Measurements from ENCODE around the gene OR8B4. TPM values are rescaled to one million over a fixed set of nuclear protein-coding genes. Genes with fewer than 3 reads are reported as not detected.
"Not testable (repeated sequence)": the region's sequence is repeated elsewhere in the genome, so short reads cannot be mapped to it uniquely, and the experiment has no call there.

The OR8B4 gene
- total and polyA plus RNA-seq, 12 donors, result not detected

DNA sequence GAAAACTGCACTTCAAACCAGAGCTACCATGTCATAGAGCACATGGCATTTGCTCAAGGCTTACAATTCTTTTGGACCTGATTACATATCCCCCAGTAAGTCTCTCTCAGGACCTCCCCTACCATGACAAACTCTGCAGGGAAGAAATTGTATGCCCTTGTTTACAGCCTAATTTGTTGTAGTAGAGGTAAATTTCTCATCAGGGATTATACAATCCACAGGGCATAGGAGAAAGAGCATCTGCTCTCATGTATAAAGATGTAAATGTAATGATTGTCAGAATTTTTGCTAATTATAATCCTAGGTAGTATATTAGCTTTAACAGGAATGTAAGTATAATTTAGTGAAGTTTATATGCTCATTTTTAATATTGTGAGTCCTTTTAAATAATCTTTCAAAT lies 25.7 kb downstream of the OR8B4 start, which contains the start of gene OR8B3:
OR8B3 (minus strand) TSS at position 101 of the 400 bp plus-strand sequence. CDS start 1,673 bp downstream, outside the sequence.
- intact Hi-C loops (cut with DNase I), result no loop called here
- no peaks in the 10 kb centered on the region for H3K27me3 ChIP-seq
- TF ChIP-seq, protein P1, sequence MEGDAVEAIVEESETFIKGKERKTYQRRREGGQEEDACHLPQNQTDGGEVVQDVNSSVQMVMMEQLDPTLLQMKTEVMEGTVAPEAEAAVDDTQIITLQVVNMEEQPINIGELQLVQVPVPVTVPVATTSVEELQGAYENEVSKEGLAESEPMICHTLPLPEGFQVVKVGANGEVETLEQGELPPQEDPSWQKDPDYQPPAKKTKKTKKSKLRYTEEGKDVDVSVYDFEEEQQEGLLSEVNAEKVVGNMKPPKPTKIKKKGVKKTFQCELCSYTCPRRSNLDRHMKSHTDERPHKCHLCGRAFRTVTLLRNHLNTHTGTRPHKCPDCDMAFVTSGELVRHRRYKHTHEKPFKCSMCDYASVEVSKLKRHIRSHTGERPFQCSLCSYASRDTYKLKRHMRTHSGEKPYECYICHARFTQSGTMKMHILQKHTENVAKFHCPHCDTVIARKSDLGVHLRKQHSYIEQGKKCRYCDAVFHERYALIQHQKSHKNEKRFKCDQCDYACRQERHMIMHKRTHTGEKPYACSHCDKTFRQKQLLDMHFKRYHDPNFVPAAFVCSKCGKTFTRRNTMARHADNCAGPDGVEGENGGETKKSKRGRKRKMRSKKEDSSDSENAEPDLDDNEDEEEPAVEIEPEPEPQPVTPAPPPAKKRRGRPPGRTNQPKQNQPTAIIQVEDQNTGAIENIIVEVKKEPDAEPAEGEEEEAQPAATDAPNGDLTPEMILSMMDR (IDR thresholded peaks at IDR 0.05), result no peak
- no peaks in the 10 kb centered on the region for H3K4me1 ChIP-seq
- no peak for DNase-seq
- H3K27ac ChIP-seq, result no peak within 1 kb of the TSS
- ATAC-seq, result no peak
- no peaks in the 10 kb centered on the region for H3K9me3 ChIP-seq
- no peak within 1 kb of the TSS for H3K4me3 ChIP-seq
- no peaks in the 10 kb centered on the region for H3K36me3 ChIP-seq

DNA sequence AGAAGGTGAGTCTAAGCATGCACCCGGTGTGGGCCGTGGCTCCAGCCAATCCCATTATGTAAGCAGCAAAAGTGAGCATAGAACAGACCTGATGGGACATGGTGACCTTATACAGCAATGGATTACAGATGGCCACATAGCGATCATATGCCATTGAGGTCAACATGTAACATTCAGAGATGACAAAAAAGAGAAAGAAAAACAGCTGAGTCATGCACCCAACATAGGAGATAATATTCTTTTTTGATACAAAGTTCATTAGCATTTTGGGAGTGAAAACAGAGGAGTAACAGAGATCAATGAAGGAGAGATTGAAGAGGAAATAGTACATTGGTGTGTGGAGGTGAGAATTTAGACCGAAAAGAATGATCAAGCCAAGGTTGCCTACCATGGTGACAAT lies 27.8 kb downstream of the OR8B4 start:
- ATAC-seq; H3K9me3 ChIP-seq; H3K27me3 ChIP-seq; H3K36me3 ChIP-seq; DNase-seq; intact Hi-C loops (cut with DNase I); H3K4me3 ChIP-seq; H3K27ac ChIP-seq; H3K4me1 ChIP-seq: not testable (repeated sequence)
- WGBS, 2 donors, result 89% methylated on average over 2 of the region's 4 CpGs

DNA sequence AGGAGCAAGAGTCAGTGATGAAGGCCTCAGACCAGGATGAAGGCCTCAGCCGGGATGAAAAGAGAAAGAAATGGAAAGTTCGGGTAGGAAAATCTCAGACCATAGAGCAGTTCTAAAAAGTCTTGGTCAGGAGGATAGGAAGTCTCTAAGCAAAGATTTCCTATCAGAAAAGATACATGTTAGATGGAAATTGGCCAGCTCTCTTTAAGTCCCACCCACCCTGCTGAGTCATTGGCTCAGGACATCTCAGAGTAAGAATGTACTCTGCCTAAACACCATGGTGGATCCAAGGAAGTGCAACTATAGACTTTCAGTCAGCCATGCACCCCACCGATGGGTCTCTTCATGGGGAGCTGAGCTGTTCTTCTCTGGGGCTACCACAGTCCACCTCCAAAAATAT lies 30.3 kb downstream of the OR8B4 start:
- TF ChIP-seq, protein P1 (IDR thresholded peaks at IDR 0.05), result no peak
- H3K4me1 ChIP-seq, result no peaks in the 10 kb centered on the region
- no peak overlapping the region for H3K27ac ChIP-seq
- H3K36me3 ChIP-seq, result no peaks in the 10 kb centered on the region
- ATAC-seq, result no peak
- no peak for DNase-seq
- peaks cover 0 to 4% (median 0%) of the 10 kb centered on the region in 7 donors for H3K27me3 ChIP-seq
- WGBS, 2 donors, result 60 to 88% methylated on average over 3 of the region's 3 CpGs
- no peaks in the 10 kb centered on the region for H3K9me3 ChIP-seq
- intact Hi-C loops (cut with DNase I), result no loop called here
- H3K4me3 ChIP-seq, result no peak overlapping the region

DNA sequence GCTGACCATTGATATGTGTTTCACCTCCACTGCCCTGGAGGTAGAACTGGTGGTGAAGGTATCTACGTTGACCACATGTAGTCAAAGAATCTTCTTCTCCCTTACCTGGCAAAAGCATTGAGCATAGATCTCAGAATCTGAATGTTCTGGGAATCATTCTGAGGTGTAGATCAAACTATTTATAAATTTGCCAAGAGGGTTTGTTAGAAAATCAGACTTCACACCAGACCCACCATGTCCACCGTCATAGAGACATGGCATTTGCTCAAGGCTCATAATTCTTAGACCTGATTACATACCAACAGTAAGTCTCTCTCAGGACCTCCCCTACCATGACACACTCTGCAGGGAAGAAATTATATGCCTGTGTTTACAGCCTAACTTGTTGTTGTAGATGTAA lies 40.3 kb downstream of the OR8B4 start, which contains the start of gene OR8B2:
OR8B2 (minus strand) TSS at position 101 of the 400 bp plus-strand sequence. CDS start 1,156 bp downstream, outside the sequence.
- no peaks in the 10 kb centered on the region for H3K9me3 ChIP-seq
- ATAC-seq (no peak), DNase-seq (no peak)
- H3K4me1 ChIP-seq, result no peaks in the 10 kb centered on the region
- no peak within 1 kb of the TSS for H3K4me3 ChIP-seq
- H3K36me3 ChIP-seq, result no peaks in the 10 kb centered on the region
- 86 to 93% methylated on average over 2 of the region's 2 CpGs for WGBS, 2 donors
- no peak within 1 kb of the TSS for H3K27ac ChIP-seq
- intact Hi-C loops (cut with DNase I), result no loop called here
- TF ChIP-seq, protein P1 (IDR thresholded peaks at IDR 0.05), result no peak
- H3K27me3 ChIP-seq, result no peaks in the 10 kb centered on the region

DNA sequence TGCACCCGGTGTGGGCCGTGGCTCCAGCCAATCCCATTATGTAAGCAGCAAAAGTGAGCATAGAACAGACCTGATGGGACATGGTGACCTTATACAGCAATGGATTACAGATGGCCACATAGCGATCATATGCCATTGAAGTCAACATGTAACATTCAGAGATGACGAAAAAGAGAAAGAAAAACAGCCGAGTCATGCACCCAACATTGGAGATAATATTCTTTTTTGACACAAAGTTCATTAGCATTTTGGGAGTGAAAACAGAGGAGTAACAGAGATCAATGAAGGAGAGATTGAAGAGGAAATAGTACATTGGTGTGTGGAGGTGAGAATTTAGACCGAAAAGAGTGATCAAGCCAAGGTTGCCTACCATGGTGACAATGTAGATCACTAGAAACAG lies 41.8 kb downstream of the OR8B4 start:
- H3K27ac ChIP-seq; DNase-seq; H3K27me3 ChIP-seq; ATAC-seq; H3K4me1 ChIP-seq; H3K36me3 ChIP-seq; H3K4me3 ChIP-seq; H3K9me3 ChIP-seq; intact Hi-C loops (cut with DNase I): not testable (repeated sequence)
- WGBS, 2 donors, result 82 to 87% methylated on average over 4 of the region's 6 CpGs

Data from heart right ventricle (tissue), 16 donors.